ENCODE measurements around the gene IPCEF1. TPM values are rescaled to one million over a fixed set of nuclear protein-coding genes. Genes with fewer than 3 reads are reported as not detected.

IPCEF1 gene
- total and polyA plus RNA-seq, 8 donors = 2.4 to 6.9 (median 5.4) TPM

DNA sequence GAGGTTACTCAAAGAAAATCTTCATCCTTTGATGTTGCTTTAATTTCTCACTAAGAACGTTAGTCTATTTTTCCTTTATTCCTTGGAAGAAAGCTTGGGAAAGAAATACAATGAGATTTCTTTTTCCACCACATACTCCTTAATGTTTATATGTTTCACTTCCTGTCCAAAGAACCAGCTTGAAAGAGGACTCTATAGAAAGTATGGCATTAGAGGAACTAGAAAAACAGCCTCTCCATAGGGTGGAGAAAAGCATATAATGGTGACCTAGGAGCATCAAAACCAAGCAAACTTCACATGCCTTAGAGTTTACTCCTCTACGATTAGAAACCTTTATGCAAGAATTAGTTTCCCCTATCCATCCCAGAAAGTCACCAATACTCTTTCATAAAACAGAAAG lies 186.5 kb downstream of the IPCEF1 start:
- no peak overlapping the region for H3K27ac ChIP-seq
- intact Hi-C loops (cut with DNase I) = no loop called here

DNA sequence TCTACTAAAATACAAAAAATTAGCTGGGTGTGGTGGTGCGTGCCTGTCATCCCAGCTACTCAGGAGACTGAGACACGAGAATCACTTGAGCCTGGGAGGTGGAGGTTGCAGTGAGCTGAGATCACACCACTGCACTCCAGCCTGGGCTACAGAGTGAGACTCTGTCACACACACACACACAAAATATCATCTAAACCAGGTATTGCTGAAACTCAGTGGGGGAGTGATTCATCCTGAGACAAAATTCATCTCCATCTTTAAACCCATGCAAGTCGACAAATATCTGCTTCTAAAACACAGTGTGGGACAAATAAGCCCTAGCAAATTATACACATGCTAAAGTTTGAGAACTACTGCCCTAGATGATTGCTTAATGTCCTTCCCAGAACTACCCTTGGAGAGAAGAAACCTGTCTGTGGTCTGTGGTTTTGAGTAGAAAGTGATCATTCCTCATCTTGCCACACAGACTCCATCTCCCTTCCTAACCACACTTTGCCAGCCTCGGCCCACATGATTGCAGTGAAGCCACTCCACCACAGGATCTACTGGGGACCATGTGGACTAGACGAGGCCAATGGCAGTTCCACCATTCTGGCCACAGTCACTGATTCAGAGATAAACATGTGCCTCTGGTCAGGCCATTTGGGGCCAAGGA lies 187.3 kb downstream of the IPCEF1 start:
- no peak overlapping the region for H3K4me3 ChIP-seq
- TF ChIP-seq, protein P1, sequence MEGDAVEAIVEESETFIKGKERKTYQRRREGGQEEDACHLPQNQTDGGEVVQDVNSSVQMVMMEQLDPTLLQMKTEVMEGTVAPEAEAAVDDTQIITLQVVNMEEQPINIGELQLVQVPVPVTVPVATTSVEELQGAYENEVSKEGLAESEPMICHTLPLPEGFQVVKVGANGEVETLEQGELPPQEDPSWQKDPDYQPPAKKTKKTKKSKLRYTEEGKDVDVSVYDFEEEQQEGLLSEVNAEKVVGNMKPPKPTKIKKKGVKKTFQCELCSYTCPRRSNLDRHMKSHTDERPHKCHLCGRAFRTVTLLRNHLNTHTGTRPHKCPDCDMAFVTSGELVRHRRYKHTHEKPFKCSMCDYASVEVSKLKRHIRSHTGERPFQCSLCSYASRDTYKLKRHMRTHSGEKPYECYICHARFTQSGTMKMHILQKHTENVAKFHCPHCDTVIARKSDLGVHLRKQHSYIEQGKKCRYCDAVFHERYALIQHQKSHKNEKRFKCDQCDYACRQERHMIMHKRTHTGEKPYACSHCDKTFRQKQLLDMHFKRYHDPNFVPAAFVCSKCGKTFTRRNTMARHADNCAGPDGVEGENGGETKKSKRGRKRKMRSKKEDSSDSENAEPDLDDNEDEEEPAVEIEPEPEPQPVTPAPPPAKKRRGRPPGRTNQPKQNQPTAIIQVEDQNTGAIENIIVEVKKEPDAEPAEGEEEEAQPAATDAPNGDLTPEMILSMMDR (IDR thresholded peaks at IDR 0.05) = no peak
- ATAC-seq (peak; percentile 21), DNase-seq (peak in 1 of 4 donors; percentile 49)
- H3K4me1 ChIP-seq = peaks cover 7 to 46% of the 10 kb centered on the region in 2 donors
- peak overlapping the region in 1 of 2 donors; percentile 45 for H3K27ac ChIP-seq
- H3K27me3 ChIP-seq = no peaks in the 10 kb centered on the region
- no peaks in the 10 kb centered on the region for H3K9me3 ChIP-seq
- no peaks in the 10 kb centered on the region for H3K36me3 ChIP-seq
- intact Hi-C loops (cut with DNase I) = no loop called here

More for the DNA sequence above, 186.5 kb downstream of the IPCEF1 start:
- TF ChIP-seq, protein P1 (IDR thresholded peaks at IDR 0.05) = no peak
- Histone ChIP-seq H3K9me3 (no peaks in the 10 kb centered on the region), H3K27me3 (no peaks in the 10 kb centered on the region), H3K4me3 (no peak overlapping the region), H3K4me1 (peaks cover 4 to 39% of the 10 kb centered on the region in 2 donors), H3K36me3 (no peaks in the 10 kb centered on the region)
- no peak for ATAC-seq
- DNase-seq = no peak

DNA sequence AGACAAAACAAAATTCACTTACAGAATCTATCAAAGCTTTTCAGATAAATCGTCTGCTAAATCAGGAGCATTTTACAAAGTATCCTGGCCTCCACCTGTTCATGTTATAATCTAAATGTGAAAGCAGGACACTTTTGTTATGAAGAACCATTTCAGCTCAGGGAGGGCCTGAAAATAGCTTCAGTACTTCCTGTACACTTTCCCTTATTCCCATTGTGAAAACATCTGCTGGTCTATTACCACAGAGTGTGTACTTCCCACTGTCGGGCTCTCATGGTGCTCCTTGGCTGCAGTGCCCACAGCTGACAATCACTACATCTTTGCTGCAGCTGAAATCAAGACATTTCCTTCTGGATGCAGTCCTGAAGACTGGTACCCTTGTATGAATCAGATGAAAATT lies 189.5 kb downstream of the IPCEF1 start:
- intact Hi-C loops (cut with DNase I) = no loop called here
- DNase-seq = no peak
- TF ChIP-seq, protein P1 (IDR thresholded peaks at IDR 0.05) = no peak

DNA sequence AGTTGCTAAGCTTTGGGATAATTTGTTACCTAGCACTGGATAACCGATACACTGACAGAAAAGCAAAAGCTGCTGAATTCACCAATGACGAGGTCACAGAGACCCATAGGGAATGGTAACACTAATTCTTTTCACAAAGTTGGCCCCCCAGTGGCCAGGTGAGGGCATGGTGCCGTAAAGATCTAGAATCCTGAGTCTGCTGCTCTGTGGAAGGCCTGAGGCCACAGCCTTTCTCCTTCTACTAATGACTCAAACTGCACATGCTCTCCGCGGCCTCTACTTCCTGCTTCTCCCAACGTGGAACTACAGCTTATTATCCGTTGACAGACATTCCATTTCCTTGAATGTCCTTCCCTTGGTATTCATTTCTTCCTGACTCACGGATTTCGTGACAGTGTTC lies 190.5 kb downstream of the IPCEF1 start:
- intact Hi-C loops (cut with DNase I) = no loop called here
- TF ChIP-seq, protein P1 (IDR thresholded peaks at IDR 0.05) = no peak
- H3K9me3 ChIP-seq = no peaks in the 10 kb centered on the region
- peaks cover 11 to 68% of the 10 kb centered on the region in 2 donors for H3K4me1 ChIP-seq
- H3K27ac ChIP-seq = peak overlapping the region in 1 of 2 donors; percentile 63
- no peaks in the 10 kb centered on the region for H3K27me3 ChIP-seq
- no peaks in the 10 kb centered on the region for H3K36me3 ChIP-seq
- ATAC-seq = peak; percentile 31
- DNase-seq = no peak
- H3K4me3 ChIP-seq = no peak overlapping the region

More for the DNA sequence above, 189.5 kb downstream of the IPCEF1 start:
- peak; percentile 40 for ATAC-seq
- no peaks in the 10 kb centered on the region for H3K36me3 ChIP-seq
- no peaks in the 10 kb centered on the region for H3K27me3 ChIP-seq
- peak overlapping the region in 1 of 2 donors; percentile 63 for H3K27ac ChIP-seq
- H3K9me3 ChIP-seq = no peaks in the 10 kb centered on the region
- no peak overlapping the region for H3K4me3 ChIP-seq
- H3K4me1 ChIP-seq = peaks cover 11 to 60% of the 10 kb centered on the region in 2 donors

DNA sequence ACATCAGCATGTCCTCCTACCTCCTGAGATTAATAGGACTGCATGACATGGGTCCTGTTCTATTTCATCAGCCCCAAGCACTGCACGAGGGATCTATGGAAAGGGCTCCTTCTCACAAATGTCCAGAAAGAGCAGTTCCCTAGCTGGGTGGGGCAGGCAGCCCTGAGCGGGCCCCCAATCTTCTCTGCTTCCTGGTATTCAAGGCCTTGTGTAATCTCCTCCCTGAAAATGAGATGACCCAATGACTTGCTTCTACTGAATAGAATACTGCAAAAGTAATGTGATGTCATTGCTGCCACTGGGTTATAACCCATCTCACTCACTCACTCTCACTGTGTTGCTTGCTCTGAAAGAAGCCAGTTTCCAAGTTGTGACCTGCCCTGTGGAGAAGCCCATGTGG lies 191.1 kb downstream of the IPCEF1 start:
- peak; percentile 27 for ATAC-seq
- no peaks in the 10 kb centered on the region for H3K36me3 ChIP-seq
- no peak overlapping the region for H3K4me3 ChIP-seq
- intact Hi-C loops (cut with DNase I) = no loop called here
- no peaks in the 10 kb centered on the region for H3K9me3 ChIP-seq
- peak overlapping the region in 1 of 2 donors; percentile 63 for H3K27ac ChIP-seq
- no peak for DNase-seq
- H3K4me1 ChIP-seq = peaks cover 11 to 68% of the 10 kb centered on the region in 2 donors
- TF ChIP-seq, protein P1 (IDR thresholded peaks at IDR 0.05) = no peak
- no peaks in the 10 kb centered on the region for H3K27me3 ChIP-seq
